Putamen (tissue), 1 donor: Measurements from ENCODE around the gene CELF5.

ENCODE experiments used
- DNase-seq: peaks from one replicate; pipeline ENCODE4 v3.0.0-alpha.2; 2016; ENCODE audit warnings: low spot score

Gene CELF5

DNA sequence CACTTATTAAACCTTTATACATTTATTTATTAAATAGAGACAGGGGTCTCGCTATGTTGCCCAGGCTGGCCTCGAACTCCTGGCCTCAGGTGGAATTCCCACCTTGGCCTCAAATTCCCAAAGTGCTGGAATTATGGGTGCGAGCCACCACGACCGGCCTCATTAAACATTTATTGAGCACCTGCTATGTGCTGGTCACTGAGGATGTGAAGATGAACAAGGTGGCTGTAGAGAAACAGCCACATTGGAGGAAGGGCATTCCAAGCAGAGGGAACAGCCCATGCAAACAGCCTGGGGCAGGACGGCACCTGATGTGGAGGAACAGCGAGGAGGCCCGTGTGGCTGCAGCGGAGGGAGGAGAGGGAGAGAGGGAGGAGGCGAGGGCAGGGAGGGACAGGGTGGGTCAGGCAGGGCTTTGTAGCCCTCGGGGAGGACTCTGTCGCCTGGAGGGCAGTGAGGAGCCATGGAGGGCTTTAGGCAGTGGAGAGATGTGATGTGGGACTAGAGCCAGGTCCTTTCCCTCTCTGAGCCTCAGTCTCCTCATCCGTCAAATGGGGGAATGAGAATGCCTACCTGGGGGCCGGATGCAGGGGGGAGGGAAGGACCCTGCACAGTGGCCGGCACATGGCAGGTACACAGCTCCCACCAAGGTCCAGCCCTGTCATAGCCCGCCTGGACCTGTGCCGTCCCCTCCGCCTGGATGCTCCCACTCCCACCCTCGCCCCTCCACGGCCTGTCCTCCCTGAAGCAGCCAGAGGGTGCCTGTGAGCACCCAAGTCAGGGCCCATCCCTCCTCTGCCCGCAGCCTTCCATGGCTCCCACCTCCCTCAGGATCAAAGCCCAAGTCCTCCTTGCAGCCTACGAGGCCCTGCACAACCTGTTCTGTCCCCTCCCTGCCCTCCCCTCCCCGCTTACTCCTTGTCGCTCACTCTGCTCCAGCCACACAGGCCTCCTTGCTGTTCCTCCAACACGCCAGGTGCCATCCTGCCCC is 120.4 kb downstream of the CELF5 start:
- DNase-seq = no peak

DNA sequence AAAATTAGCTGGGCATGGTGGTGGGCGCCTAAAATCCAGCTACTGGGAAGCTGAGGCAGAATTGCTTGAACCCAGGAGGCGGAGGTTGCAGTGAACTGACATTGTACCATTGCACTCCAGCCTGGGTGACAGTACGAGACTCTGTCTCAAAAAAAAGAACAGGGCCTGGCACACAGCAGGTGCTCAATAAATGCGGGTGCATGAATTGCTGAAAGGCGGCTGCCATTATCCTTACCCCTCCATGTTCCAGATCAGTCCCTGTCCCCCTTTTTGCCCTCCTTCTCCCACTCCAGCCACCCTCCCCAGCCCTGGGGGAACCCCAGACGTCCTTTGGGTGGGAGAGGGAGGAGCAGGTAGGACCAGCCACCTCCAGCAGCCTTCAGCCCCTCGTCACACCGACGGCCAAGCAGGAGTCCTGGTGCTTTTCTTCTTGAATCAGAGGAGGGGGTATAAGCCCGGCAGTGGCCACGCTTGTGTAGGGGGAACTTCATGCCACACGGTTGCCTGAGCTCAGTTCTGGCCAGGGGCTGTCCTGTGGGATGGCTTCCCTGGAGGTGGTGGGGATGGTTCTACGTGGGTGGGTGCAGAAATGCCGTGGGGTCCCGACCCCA is 121.5 kb downstream of the CELF5 start:
- no peak for DNase-seq
